Measurements from ENCODE around the gene AQP12A. TPM values are rescaled to one million over a fixed set of nuclear protein-coding genes. Genes with fewer than 3 reads are reported as not detected.
"Not testable (repeated sequence)": the region's sequence is repeated elsewhere in the genome, so short reads cannot be mapped to it uniquely, and the experiment has no call there.

Gene AQP12A
- total RNA-seq, 1 donor from 2014 or later = not detected

DNA sequence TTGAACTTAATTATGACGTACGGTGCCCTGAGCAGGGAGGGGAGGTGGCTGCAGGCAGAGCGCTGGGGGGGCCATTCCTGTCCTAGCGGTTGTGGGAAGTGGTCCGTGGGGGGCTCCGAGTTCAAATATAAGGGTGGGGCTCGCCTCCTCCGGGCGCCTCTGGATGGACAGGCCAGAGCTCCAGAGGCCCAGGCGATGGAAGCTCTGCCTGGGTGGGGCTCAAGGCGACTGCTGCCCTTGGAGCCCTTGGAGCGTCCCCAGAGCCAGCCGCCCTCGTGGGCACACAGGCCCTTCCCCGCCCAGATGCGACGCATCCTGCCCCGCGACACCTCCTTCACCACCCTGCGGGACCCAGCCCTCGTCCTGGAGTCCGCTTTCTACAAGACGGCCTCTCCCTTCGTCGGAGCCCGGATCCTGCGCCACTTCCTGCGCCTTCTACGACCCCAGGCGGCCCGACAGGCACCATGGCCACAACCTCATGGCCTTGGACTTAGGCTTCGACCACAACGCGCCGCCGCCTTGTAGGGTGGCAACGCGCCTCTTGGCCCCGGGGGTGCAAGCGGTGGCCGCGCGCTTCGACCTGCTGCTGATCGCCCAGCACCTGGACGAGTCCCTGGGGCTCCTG is 19.5 kb upstream of the AQP12A start:
- Mint-ChIP-seq H3K27me3 (ENCODE audit: low read depth) (peaks cover 45% of the 10 kb centered on the region), H3K9me3 (no peaks in the 10 kb centered on the region), H3K27ac (no peak overlapping the region), H3K36me3 (ENCODE audit: low read depth) (no peaks in the 10 kb centered on the region), H3K4me1 (ENCODE audit: low read depth) (no peaks in the 10 kb centered on the region), H3K4me3 (ENCODE audit: low read depth) (no peak overlapping the region)
- DNase-seq (ENCODE audit: low spot score) = no peak
- intact Hi-C loops (cut with micrococcal nuclease) = no loop called here

DNA sequence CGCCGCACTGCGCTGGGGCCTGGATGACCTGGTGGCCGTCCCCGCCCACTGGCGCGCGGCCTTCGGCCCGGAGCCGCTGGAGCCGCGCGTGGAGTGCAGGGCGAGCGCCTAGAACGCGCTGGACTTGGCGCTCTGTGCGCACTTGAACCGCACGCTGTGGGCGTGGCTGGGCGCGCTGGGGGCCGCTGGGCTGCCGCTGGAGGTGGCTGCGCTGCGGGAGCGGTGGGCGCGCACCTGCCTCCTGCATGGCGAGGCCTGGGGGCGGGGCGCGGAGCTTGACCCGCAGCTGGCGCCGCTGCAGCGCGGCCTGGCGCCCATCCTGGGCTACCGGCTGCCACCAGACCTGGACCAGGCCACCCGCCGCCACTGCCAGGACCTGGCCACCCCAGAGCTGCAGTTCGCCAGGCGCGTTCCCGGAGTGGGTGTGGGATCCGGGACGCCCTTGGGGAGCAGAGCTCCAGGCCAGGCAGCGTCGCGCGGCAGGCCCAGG is 18.9 kb upstream of the AQP12A start:
- no peaks in the 10 kb centered on the region for H3K9me3 Mint-ChIP-seq
- H3K27ac Mint-ChIP-seq = no peak overlapping the region
- no peaks in the 10 kb centered on the region for H3K36me3 Mint-ChIP-seq (ENCODE audit: low read depth)
- H3K27me3 Mint-ChIP-seq (ENCODE audit: low read depth) = peaks cover 40% of the 10 kb centered on the region
- H3K4me1 Mint-ChIP-seq (ENCODE audit: low read depth) = no peaks in the 10 kb centered on the region
- no peak for DNase-seq (ENCODE audit: low spot score)
- intact Hi-C loops (cut with micrococcal nuclease) = no loop called here
- H3K4me3 Mint-ChIP-seq (ENCODE audit: low read depth) = no peak overlapping the region

DNA sequence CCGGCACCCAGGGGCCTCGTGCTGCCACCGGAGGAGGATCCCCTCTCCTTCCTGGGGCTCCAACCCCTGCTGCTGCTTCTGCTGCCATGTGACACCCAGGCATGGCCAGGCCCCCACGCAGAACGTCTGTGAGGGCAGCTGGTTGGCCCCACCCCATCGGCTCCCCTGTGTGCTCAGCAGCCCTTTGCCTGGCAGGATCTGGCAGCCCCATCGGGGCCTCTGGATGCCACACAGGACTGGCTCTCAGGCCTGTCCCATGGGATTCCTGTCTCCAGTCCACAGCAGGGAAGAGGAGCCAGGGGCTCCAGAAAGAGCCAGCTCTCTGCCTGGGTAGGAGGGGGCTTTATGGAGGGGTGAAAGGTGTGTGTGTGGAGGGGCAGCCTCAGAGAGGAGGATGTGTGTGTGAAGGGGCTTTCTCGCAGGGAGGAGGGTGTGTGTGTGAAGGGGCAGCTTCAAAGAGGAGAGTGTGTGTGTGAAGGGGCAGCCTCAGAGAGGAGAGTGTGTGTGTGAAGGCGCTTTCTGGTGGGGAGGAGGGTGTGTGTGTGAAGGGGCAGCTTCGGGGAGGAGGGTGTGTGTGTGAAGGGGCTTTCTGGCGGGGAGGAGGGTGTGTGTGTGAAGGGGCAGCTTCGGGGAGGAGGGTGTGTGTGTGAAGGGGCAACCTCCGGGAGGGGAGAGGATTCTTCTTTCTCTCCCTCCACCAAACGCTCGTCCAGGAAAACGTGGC is 17.0 kb upstream of the AQP12A start:
- DNase-seq (ENCODE audit: low spot score); H3K9me3 Mint-ChIP-seq; H3K36me3 Mint-ChIP-seq (ENCODE audit: low read depth); H3K4me3 Mint-ChIP-seq (ENCODE audit: low read depth); H3K4me1 Mint-ChIP-seq (ENCODE audit: low read depth); H3K27ac Mint-ChIP-seq; intact Hi-C loops (cut with micrococcal nuclease): not testable (repeated sequence)
- peaks cover 30% of the 10 kb centered on the region for H3K27me3 Mint-ChIP-seq (ENCODE audit: low read depth)

DNA sequence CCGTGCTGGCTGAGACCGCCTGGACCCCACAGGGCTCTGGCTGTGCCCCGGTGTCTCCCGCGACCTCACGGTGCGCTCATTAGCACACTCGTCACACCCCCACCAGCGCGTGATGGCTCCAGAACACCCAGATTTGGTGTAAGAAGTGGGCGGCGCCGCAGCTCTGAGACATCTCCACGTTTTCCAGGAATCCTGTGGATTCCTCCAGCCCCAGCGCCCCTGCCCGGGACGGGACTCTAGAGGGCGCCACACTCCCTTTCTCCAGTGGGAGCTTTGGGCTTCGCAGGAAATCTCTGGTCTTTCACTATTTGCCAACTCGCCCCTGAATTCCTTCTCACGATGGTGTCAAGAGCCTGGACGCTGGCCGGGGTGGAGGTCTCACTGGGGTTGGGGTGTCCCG is 16.3 kb upstream of the AQP12A start:
- peaks cover 24% of the 10 kb centered on the region for H3K27me3 Mint-ChIP-seq (ENCODE audit: low read depth)
- H3K36me3 Mint-ChIP-seq (ENCODE audit: low read depth); DNase-seq (ENCODE audit: low spot score); intact Hi-C loops (cut with micrococcal nuclease); H3K27ac Mint-ChIP-seq; H3K9me3 Mint-ChIP-seq; H3K4me3 Mint-ChIP-seq (ENCODE audit: low read depth); H3K4me1 Mint-ChIP-seq (ENCODE audit: low read depth): not testable (repeated sequence)

DNA sequence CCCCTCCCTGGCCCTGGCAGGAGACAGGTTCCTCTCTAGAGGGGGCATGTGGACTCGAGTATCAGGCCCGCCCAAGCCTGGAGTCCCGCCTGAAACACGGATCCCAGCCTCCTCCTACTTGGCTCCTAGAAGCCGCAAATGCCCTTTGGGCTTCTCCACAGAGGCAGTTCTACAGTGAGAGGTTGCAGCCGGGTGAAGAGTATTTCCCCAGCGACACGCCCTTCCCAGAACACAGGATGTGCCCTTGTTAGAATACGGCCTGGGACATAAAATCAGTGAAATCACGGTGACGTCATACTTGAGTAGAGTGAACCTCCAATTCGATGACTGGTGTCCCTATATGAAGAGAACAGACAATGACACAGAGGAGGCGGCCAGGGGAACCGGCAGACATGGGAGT is 13.6 kb upstream of the AQP12A start:
- H3K27me3 Mint-ChIP-seq (ENCODE audit: low read depth); H3K9me3 Mint-ChIP-seq; H3K36me3 Mint-ChIP-seq (ENCODE audit: low read depth); H3K4me3 Mint-ChIP-seq (ENCODE audit: low read depth); H3K4me1 Mint-ChIP-seq (ENCODE audit: low read depth); DNase-seq (ENCODE audit: low spot score); intact Hi-C loops (cut with micrococcal nuclease); H3K27ac Mint-ChIP-seq: not testable (repeated sequence)

DNA sequence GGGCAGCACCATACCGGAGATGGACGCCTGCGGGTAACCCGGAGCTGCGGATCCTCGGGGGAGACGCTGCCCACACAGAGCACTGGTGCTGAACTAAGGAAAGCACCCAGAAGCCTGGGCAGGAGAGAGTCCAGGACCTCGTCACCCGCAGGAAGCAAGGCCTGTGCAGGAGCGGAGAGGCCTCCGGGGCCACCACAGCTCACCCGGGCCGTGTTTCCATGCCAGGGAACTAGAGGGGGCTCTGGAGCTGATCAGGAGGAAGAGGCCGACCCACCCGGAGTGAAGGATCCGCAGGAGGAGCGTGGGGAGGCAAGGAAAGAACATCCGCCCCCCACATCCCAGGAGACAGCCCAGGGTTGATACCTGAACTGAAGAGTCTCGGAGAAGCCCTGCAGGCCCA is 12.8 kb upstream of the AQP12A start:
- H3K4me3 Mint-ChIP-seq (ENCODE audit: low read depth); DNase-seq (ENCODE audit: low spot score); H3K36me3 Mint-ChIP-seq (ENCODE audit: low read depth); H3K27me3 Mint-ChIP-seq (ENCODE audit: low read depth); intact Hi-C loops (cut with micrococcal nuclease); H3K4me1 Mint-ChIP-seq (ENCODE audit: low read depth); H3K27ac Mint-ChIP-seq; H3K9me3 Mint-ChIP-seq: not testable (repeated sequence)

DNA sequence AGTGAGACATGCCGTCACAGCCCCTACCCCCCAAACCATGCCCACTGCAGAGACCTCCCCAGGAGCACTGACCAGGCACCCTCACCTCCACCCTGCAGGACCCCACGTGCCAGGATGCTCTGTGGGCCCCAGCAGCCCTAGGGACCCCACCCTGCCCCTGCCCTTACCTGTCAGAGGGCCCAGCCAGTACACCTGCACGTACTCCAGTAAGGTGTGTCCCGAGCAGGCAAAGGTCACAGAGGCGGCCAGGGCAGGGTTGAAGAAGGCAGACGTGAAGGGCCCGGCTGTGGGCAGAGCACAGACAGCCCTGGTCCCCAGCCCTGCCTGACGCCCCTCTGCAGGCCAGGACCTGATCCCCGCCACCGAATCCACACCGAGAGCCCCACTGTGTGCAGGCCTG is 11.5 kb upstream of the AQP12A start:
- H3K27ac Mint-ChIP-seq; H3K9me3 Mint-ChIP-seq; H3K27me3 Mint-ChIP-seq (ENCODE audit: low read depth); H3K4me3 Mint-ChIP-seq (ENCODE audit: low read depth); intact Hi-C loops (cut with micrococcal nuclease); DNase-seq (ENCODE audit: low spot score); H3K4me1 Mint-ChIP-seq (ENCODE audit: low read depth); H3K36me3 Mint-ChIP-seq (ENCODE audit: low read depth): not testable (repeated sequence)

DNA sequence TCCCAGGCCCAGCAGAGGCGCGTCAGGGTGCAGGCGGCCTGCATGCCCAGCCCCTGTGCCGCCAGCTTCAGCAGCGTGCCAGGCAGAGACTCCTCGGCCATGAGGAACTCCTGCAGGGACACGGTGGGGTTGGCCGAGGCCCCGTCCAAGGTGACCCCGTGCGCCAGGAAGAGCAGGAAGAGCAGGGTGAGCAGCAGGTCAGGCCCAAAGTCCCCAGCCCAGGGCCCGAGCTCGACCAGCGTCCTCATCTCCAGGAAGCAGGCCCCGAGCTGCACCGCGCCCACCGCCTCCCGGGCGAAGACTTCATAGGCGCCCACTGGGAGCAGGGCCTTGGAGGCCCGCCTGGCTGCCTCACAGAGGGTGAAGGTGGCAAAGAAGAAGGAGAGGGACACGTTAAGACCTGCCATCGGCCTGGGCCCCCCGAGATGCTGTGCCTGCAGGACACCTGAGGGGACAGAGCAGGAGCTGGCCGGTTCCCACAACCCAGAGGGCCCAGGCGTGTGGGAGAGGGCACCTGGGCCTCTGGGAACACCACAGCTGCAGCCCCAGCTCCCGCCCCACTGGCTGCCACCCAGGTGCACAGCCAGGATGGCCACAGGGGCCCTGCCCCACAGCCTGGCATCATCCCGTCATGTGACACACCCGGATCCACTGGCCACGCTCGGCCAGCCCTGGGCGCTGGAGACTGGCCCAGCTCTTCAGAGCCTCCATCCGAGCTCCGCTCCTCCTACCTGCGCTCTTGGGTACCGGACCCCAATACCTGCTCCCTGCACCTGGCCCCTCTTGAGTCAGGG is 9.0 kb upstream of the AQP12A start, which contains the start of gene AQP12B:
AQP12B (minus strand) TSS at position 455 of the 794 bp plus-strand sequence; CDS start at position 407, 48 bp downstream.
- H3K36me3 Mint-ChIP-seq (ENCODE audit: low read depth); intact Hi-C loops (cut with micrococcal nuclease); H3K27me3 Mint-ChIP-seq (ENCODE audit: low read depth); H3K27ac Mint-ChIP-seq; DNase-seq (ENCODE audit: low spot score); H3K4me3 Mint-ChIP-seq (ENCODE audit: low read depth); H3K9me3 Mint-ChIP-seq; H3K4me1 Mint-ChIP-seq (ENCODE audit: low read depth): not testable (repeated sequence)

DNA sequence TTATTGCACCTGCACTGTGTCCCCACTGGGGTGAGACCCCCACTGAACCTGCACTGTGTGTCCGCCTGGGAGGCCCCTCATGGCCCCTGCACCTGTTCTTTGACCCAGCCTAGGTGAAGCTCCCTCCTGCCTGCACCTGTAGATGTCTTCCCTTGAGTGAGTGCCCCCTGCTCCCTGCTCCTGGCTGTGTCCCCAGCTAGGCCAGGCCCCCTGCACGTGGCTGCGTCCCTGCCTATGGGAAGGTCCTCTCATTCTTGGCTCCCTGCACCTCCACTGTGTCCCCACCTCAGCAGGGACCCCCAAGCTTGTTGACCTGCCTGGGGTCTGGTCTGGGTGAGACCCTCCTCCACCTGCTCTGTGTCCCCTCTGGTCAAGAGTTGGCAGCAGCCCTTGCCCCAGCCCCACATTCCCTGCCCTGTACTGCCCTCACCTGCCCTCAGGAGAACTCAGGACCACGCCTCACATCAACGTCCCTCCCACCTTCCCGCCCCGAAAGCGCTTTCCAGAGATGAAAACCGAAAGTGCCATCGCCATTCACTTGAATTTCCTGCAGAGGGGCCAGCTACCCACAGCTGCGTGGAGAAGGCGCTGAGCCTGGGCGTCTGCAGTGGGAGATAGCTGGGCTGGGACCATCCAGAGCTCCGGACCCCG is 8.2 kb upstream of the AQP12A start:
- H3K9me3 Mint-ChIP-seq; intact Hi-C loops (cut with micrococcal nuclease); DNase-seq (ENCODE audit: low spot score); H3K36me3 Mint-ChIP-seq (ENCODE audit: low read depth); H3K27ac Mint-ChIP-seq; H3K4me1 Mint-ChIP-seq (ENCODE audit: low read depth); H3K27me3 Mint-ChIP-seq (ENCODE audit: low read depth); H3K4me3 Mint-ChIP-seq (ENCODE audit: low read depth): not testable (repeated sequence)

DNA sequence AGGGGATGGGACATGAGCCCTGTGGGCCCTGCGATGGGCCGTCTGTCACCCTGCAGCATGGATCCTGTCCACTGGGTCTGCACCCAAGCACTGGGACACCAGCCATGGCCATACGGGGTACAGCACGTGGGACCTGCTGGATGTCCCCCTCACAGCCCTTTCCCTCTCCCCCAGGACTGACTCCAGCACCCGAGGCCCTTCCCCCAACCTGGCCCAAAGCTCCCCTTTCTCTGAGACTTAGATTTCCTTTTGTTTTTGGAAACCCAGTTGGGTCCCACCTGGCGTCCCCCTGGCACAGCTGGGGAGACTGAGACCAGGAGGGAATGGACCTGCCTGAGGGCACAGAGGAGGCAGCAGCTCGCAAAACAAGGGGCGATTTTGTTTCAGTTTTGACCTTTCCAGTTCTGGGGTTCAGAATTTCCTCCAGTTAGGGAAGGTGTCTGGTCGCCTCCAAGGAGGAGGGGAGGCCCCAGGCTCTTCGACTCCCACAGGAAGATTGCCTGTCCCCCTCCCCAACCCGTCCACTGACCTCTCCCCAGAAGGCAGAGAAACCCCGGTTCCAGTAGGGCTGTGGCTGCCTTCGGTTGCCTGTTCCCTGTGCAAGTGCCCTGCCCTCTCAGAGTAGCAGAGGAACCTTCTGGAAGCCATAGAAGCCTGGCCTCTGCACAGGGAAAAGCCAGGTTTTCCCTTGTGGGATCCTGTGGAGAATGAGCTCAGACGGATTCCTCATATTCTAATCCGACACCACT is 7.5 kb upstream of the AQP12A start:
- H3K36me3 Mint-ChIP-seq (ENCODE audit: low read depth); H3K27ac Mint-ChIP-seq; DNase-seq (ENCODE audit: low spot score); H3K4me1 Mint-ChIP-seq (ENCODE audit: low read depth); H3K27me3 Mint-ChIP-seq (ENCODE audit: low read depth); intact Hi-C loops (cut with micrococcal nuclease); H3K9me3 Mint-ChIP-seq: not testable (repeated sequence)
- H3K4me3 Mint-ChIP-seq (ENCODE audit: low read depth) = peak overlapping the region; percentile 26

DNA sequence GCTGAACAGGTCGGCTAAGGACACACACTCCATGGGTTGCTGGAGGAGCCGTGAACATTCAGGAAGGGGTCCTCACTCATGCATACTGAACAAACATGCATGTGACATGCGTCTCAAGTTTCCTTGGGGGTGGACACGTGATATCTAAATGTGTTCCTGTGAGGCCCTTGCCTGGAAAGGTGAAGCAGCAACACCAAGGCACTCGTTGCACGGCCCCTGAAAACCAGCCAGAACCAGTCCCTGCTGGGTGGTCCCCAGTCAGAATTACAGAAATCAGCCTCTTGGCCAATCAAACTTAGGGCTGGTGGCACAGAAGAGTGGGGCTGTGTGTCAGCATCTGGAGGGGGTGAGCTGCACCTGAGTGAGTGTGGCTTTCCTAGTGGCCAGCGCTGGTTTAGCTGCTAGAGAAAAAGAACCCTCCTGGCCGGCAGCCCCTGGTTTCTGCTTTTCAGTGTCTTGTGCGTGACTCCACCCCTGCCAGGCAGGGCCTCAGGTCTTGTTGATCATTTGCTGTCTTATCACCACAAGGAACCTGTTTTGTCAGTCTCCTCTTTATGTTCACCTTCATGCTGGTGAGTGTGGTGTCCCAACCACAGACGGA is 5.8 kb upstream of the AQP12A start:
- Mint-ChIP-seq H3K4me3 (ENCODE audit: low read depth) (no peak overlapping the region), H3K9me3 (no peaks in the 10 kb centered on the region), H3K27me3 (ENCODE audit: low read depth) (peaks cover 3% of the 10 kb centered on the region), H3K36me3 (ENCODE audit: low read depth) (no peaks in the 10 kb centered on the region), H3K4me1 (ENCODE audit: low read depth) (peaks cover 7% of the 10 kb centered on the region), H3K27ac (no peak overlapping the region)
- intact Hi-C loops (cut with micrococcal nuclease) = no loop called here
- DNase-seq (ENCODE audit: low spot score) = no peak

DNA sequence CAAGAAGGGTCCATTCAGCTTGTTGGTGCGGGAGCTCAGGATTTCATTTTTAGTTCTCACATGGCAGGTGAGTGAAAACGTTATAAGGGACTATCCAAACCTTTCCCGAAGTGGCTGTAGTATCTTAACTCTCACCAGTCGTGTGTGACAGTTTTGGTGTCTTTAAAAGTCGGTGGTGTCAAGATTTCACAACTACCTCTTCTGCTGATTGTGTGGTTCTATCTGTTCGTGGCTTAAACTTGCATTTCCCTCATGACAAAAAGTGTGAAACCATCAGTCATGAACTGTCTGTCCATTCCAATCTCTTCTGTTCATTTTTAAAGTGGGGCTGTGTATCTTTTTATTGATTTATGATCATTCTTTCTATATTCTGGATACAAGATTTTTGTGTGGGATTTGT is 5.2 kb upstream of the AQP12A start:
- DNase-seq (ENCODE audit: low spot score) = no peak
- no peak overlapping the region for H3K4me3 Mint-ChIP-seq (ENCODE audit: low read depth)
- peaks cover 3% of the 10 kb centered on the region for H3K27me3 Mint-ChIP-seq (ENCODE audit: low read depth)
- H3K4me1 Mint-ChIP-seq (ENCODE audit: low read depth) = peaks cover 7% of the 10 kb centered on the region
- no peaks in the 10 kb centered on the region for H3K9me3 Mint-ChIP-seq
- no peaks in the 10 kb centered on the region for H3K36me3 Mint-ChIP-seq (ENCODE audit: low read depth)
- no peak overlapping the region for H3K27ac Mint-ChIP-seq
- intact Hi-C loops (cut with micrococcal nuclease) = no loop called here

Data from activated T-helper 2 cell treated with anti-CD3 and anti-CD28 coated beads, Interferon-gamma antibody, Interleukin-2, Interleukin-4, amounts not matched to agents 10 μg/mL and 5 μg/mL and 100 μg/mL, durations not matched to agents 14 hours and 24 hours and 36 hours (primary cell).